GM12878 (cell line): ENCODE results near the gene ATP13A2. TPM values are rescaled to one million over a fixed set of nuclear protein-coding genes. Genes with fewer than 3 reads are reported as not detected.

ENCODE experiments used
- ASH2L ChIP-seq: fragments of 300-600, 200-600 bp; sonication (generic); IDR thresholded peaks from 2 replicates; pipeline ENCODE4 v1.6.1; 2017; ENCODE audit warnings: low read depth, mild to moderate bottlenecking, borderline replicate concordance
- CBFB ChIP-seq: IDR thresholded peaks from 2 replicates; pipeline ENCODE4 v1.6.1; 2016; ENCODE audit warnings: antibody characterized with exemption, low read depth
- CBX3 ChIP-seq: fragments of 200-600 bp; sonication (generic); IDR thresholded peaks from 2 replicates; pipeline ENCODE4 v1.6.1; 2016; ENCODE audit warnings: low read depth, borderline replicate concordance
- CEBPZ ChIP-seq: fragments of 150-350 bp; IDR thresholded peaks from 2 replicates; pipeline ENCODE4 v1.6.1; 2016; ENCODE audit warnings: low read depth, low read length
- CHD1 ChIP-seq: IDR thresholded peaks from 2 replicates; pipeline ENCODE4 v1.6.1; 2012; ENCODE audit warnings: low read depth, low read length, improper control_type of control experiment
- FOS ChIP-seq: IDR thresholded peaks from 3 replicates; pipeline ENCODE4 v1.6.1; 2011; ENCODE audit warnings: borderline replicate concordance; ENCODE audit not compliant: insufficient read length; ENCODE audit errors: extremely low read depth
- GATAD2B ChIP-seq: fragments of 450-650 bp; conservative IDR thresholded peaks from 2 replicates; pipeline ENCODE4 v1.6.1; 2017; ENCODE audit warnings: low read depth, mild to moderate bottlenecking, moderate library complexity
- HCFC1 ChIP-seq: fragments of 150-350 bp; IDR thresholded peaks from 2 replicates; pipeline ENCODE4 v1.6.1; 2014; ENCODE audit warnings: low read length
- JUND ChIP-seq: IDR thresholded peaks from 2 replicates; pipeline ENCODE4 v1.6.1; 2012; ENCODE audit warnings: low read depth, mild to moderate bottlenecking, low read length, improper control_type of control experiment, moderate library complexity
- KAT2A ChIP-seq: conservative IDR thresholded peaks from 2 replicates; pipeline ENCODE4 v1.6.1; 2011; ENCODE audit warnings: low read depth, low read length; ENCODE audit not compliant: control insufficient read depth
- KLF5 ChIP-seq: fragments of 450-650 bp; IDR thresholded peaks from 2 replicates; pipeline ENCODE4 v1.6.1; 2014; ENCODE audit warnings: mild to moderate bottlenecking; ENCODE audit not compliant: partially characterized antibody
- LARP7 ChIP-seq: fragments of 450-650 bp; IDR thresholded peaks from 2 replicates; pipeline ENCODE4 v1.6.1; 2017; ENCODE audit warnings: mild to moderate bottlenecking
- MEF2B ChIP-seq: fragments of 450-650 bp; IDR thresholded peaks from 2 replicates; pipeline ENCODE4 v1.6.1; 2018; ENCODE audit warnings: mild to moderate bottlenecking, moderate library complexity; ENCODE audit not compliant: partially characterized antibody, poor library complexity, severe bottlenecking
- MTA2 ChIP-seq: fragments of 450-650 bp; IDR thresholded peaks from 2 replicates; pipeline ENCODE4 v1.6.1; 2016; ENCODE audit warnings: low read depth, mild to moderate bottlenecking, moderate library complexity
- NBN ChIP-seq: fragments of 450-650 bp; IDR thresholded peaks from 2 replicates; pipeline ENCODE4 v1.6.1; 2016
- NFYA ChIP-seq: IDR thresholded peaks from 2 replicates; pipeline ENCODE4 v1.6.1; 2011; ENCODE audit warnings: low read depth, mild to moderate bottlenecking, low read length, improper control_type of control experiment, borderline replicate concordance
- NFYB ChIP-seq: IDR thresholded peaks from 2 replicates; pipeline ENCODE4 v1.6.1; 2011; ENCODE audit warnings: low read depth, mild to moderate bottlenecking, low read length, improper control_type of control experiment, moderate library complexity; ENCODE audit not compliant: insufficient read depth
- PRDM15 ChIP-seq: fragments of 450-650 bp; formaldehyde crosslinking; IDR thresholded peaks from 2 replicates; pipeline ENCODE4 v1.4.0; 2020; ENCODE audit warnings: mild to moderate bottlenecking, moderate library complexity
- RAD51 ChIP-seq: fragments of 450-650 bp; IDR thresholded peaks from 2 replicates; pipeline ENCODE4 v1.6.1; 2016; ENCODE audit warnings: moderate library complexity, mild to moderate bottlenecking, inconsistent platforms
- RELA ChIP-seq: fragments of 450-650 bp; IDR thresholded peaks from 2 replicates; pipeline ENCODE4 v1.8.0; 2014; ENCODE audit warnings: borderline replicate concordance; ENCODE audit not compliant: partially characterized antibody
- RFX5 ChIP-seq: IDR thresholded peaks from 2 replicates; pipeline ENCODE4 v1.6.1; 2011; ENCODE audit warnings: low read depth, low read length, improper control_type of control experiment
- SMARCA5 ChIP-seq: fragments of 450-650 bp; IDR thresholded peaks from 2 replicates; pipeline ENCODE4 v1.6.1; 2017; ENCODE audit warnings: mild to moderate bottlenecking
- SMC3 ChIP-seq: IDR thresholded peaks from 2 replicates; pipeline ENCODE4 v1.6.1; 2011; ENCODE audit warnings: low read length, improper control_type of control experiment, borderline replicate concordance
- SUPT20H ChIP-seq: IDR thresholded peaks from 2 replicates; pipeline ENCODE4 v1.6.1; 2011; ENCODE audit warnings: low read depth, mild to moderate bottlenecking, low read length, moderate library complexity, borderline replicate concordance; ENCODE audit not compliant: control insufficient read depth
- ZNF274 ChIP-seq: IDR thresholded peaks from one replicate; pipeline ENCODE4 v1.8.0; 2011; ENCODE audit not compliant: insufficient read length, insufficient read depth
- ZSCAN29 ChIP-seq: fragments of 450-650 bp; IDR thresholded peaks from 2 replicates; pipeline ENCODE4 v1.6.1; 2017; ENCODE audit warnings: mild to moderate bottlenecking, moderate library complexity
- polyA plus RNA-seq, 11 experiments: library from polyadenylated mRNA; depleted of rRNA in 4 of 11; unstranded in 6 of 11; stranded (reverse) in 5 of 11; fragments of >200 nt; fragmentation: Nextera tagmentation in 4 of 11; fragmentation: Illumina TruSeq in 1 of 11; extraction: Ambion mirVana in 4 of 11; extraction: Trizol in 1 of 11; gene quantifications; 1 replicate in 1 of 11; 2 replicates in 10 of 11; pipeline versions ENCODE4 v1.2.1 to v1.2.3, GENCODE V29; 2011 to 2016; ENCODE audit warnings: inconsistent platforms in 2 of 11, missing spikeins in 2 of 11, low read depth in 1 of 11
- total RNA-seq, 4 experiments: library from RNA; depleted of rRNA in 3 of 4; stranded (reverse); fragments of >200 nt in 3 of 4; fragmentation: Illumina TruSeq in 1 of 4; extraction: Trizol in 1 of 4; gene quantifications; 2 replicates each; pipeline versions ENCODE4 v1.2.1 to v1.2.3, GENCODE V29; 2013 to 2021

ATP13A2 gene
- total and polyA plus RNA-seq, 10 of the 15 experiments (the other 5 are each of a cell fraction or from before 2014, with no cell fraction given) = 0.24 to 30.5 (median 8.0) TPM

- TF ChIP-seq SUPT20H (no peak), KAT2A (no peak), JUND (no peak), CEBPZ (no peak), NFYA (no peak), ZNF274 (no peak), KLF5 (no peak), ZSCAN29 (0 out of 2 replicates have a peak, but pooled peaks have one; percentile 10), SMC3 (no peak), PRDM15 (CRISPR knock-in tag) (no peak), MEF2B (no peak), NFYB (no peak), ASH2L (no peak), GATAD2B (peak; percentile 89), CHD1 (no peak), MTA2 (no peak), RAD51 (no peak), NBN (no peak), CBFB (no peak), HCFC1 (peak; percentile 94), SMARCA5 (peak; percentile 77; the same call in 1 of the 2 replicates), LARP7 (peak; percentile 97), FOS (no peak), RELA (peak; percentile 54), CBX3 (no peak), RFX5 (no peak)
Measured at GRCh38 chr1:17011439-17012307, at the start of gene ATP13A2 (continued).
